ENCODE data around the gene TRAPPC5. TPM values are rescaled to one million over a fixed set of nuclear protein-coding genes. Genes with fewer than 3 reads are reported as not detected.

TRAPPC5 gene
- total and polyA plus RNA-seq, 10 of the 15 experiments (the other 5 are each of a cell fraction or from before 2014, with no cell fraction given), result 4.2 to 210 (median 89.1) TPM

GRCh38 chr19:7720351-7720750, 39.7 kb downstream of the TRAPPC5 start:
- no peak for FAIRE-seq
- no peak overlapping the region for H3K4me3 ChIP-seq
- in situ Hi-C loops (cut with MboI), result no loop called here
- BruUV-seq (replicated peaks), result no TSS peak
- RAD21 ChIA-PET (ENCODE audit: unreplicated experiment), result no interaction called here
- no peaks in the 10 kb centered on the region for H4K20me1 ChIP-seq (ENCODE audit: control insufficient read depth, insufficient read depth)
- 96% methylated on average over 6 of the region's 6 CpGs for WGBS (ENCODE audit: insufficient coverage, insufficient replicate concordance, low lambda C conversion rate, missing lambda C conversion rate)
- peaks cover 6% of the 10 kb centered on the region; the same call in 2 of the 3 replicates for H3K9me3 ChIP-seq (replicated peaks; ENCODE audit: control insufficient read depth, insufficient read depth, low read length)
- H2AFZ ChIP-seq (ENCODE audit: control insufficient read depth, low read depth, low read length), result no peak overlapping the region
- POLR2A ChIA-PET, result interaction anchor here (0.7 to 1.1 kb wide), 2 partner anchors 10 to 23 kb away, joined by 3 to 5 read pairs; no protein-coding TSS in a partner anchor
- ATAC-seq, result no peak
- no peak overlapping the region for H3K9ac ChIP-seq (ENCODE audit: control insufficient read depth, insufficient read depth, low read length)
- peaks cover 16% of the 10 kb centered on the region for H3K4me1 ChIP-seq (ENCODE audit: control insufficient read depth, insufficient read depth, low read length)
- TF ChIP-seq SMC3 (IDR thresholded peaks at IDR 0.05; ENCODE audit: borderline replicate concordance, low read length) (no peak), ZBED1 (IDR thresholded peaks at IDR 0.05; ENCODE audit: borderline replicate concordance) (no peak), SMARCA5 (IDR thresholded peaks at IDR 0.05) (no peak), HDGF (IDR thresholded peaks at IDR 0.05) (no peak), WRNIP1 (IDR thresholded peaks at IDR 0.05; ENCODE audit: borderline replicate concordance, low read depth, low read length) (no peak), RUNX3 (IDR thresholded peaks at IDR 0.05; ENCODE audit: low read length) (no peak), NR2C1 (IDR thresholded peaks at IDR 0.05) (no peak), PAX5 (IDR thresholded peaks at IDR 0.05; ENCODE audit: borderline replicate concordance, low read depth, low read length) (no peak)
- TF ChIP-seq, protein P1, sequence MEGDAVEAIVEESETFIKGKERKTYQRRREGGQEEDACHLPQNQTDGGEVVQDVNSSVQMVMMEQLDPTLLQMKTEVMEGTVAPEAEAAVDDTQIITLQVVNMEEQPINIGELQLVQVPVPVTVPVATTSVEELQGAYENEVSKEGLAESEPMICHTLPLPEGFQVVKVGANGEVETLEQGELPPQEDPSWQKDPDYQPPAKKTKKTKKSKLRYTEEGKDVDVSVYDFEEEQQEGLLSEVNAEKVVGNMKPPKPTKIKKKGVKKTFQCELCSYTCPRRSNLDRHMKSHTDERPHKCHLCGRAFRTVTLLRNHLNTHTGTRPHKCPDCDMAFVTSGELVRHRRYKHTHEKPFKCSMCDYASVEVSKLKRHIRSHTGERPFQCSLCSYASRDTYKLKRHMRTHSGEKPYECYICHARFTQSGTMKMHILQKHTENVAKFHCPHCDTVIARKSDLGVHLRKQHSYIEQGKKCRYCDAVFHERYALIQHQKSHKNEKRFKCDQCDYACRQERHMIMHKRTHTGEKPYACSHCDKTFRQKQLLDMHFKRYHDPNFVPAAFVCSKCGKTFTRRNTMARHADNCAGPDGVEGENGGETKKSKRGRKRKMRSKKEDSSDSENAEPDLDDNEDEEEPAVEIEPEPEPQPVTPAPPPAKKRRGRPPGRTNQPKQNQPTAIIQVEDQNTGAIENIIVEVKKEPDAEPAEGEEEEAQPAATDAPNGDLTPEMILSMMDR (IDR thresholded peaks at IDR 0.05 in 2 of 3, conservative IDR thresholded peaks at IDR 0.05 in 1 of 3; ENCODE audit: control insufficient read depth in 2 of 3, extremely low read depth in 1 of 3, insufficient read depth in 1 of 3, low read depth in 3 of 3, low read length in 3 of 3), result no peak
- TF ChIP-seq, protein P2, sequence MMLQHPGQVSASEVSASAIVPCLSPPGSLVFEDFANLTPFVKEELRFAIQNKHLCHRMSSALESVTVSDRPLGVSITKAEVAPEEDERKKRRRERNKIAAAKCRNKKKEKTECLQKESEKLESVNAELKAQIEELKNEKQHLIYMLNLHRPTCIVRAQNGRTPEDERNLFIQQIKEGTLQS (IDR thresholded peaks at IDR 0.05; ENCODE audit: borderline replicate concordance, extremely low read depth, low read depth, low read length), result no peak
- H3K27ac ChIP-seq (ENCODE audit: control insufficient read depth, insufficient read depth), result no peak overlapping the region
- H3K4me2 ChIP-seq (ENCODE audit: control insufficient read depth, insufficient read depth), result no peak overlapping the region
- H3K36me3 ChIP-seq (ENCODE audit: control insufficient read depth in 2 of 2, insufficient read depth in 2 of 2, low read length in 1 of 2), result no peaks in the 10 kb centered on the region
- DNase-seq (ENCODE audit: low read depth, low spot score), result no peak
- CTCF ChIA-PET, result interaction anchor here (0.6 to 1.7 kb wide), 2 partner anchors 16 to 152 kb away, joined by 3 to 4 read pairs; no protein-coding TSS in a partner anchor
- SMC1A ChIA-PET (ENCODE audit: uncharacterized antibody, unreplicated experiment), result interaction anchor here (0.6 kb wide), 1 partner anchor 23 kb away, joined by 3 read pairs; no protein-coding TSS in a partner anchor
- no peaks in the 10 kb centered on the region for H3K79me2 ChIP-seq (ENCODE audit: control insufficient read depth, insufficient read depth, low read length)
- intact Hi-C loops (cut with micrococcal nuclease; ENCODE audit: unreplicated experiment), result no loop called here
- H3K27me3 ChIP-seq (replicated peaks in 1 of 2; ENCODE audit: control insufficient read depth in 2 of 2, insufficient read depth in 2 of 2, low read length in 1 of 2), result no peaks in the 10 kb centered on the region

Data from GM12878 (cell line).